Uterus (tissue), 2 donors: ENCODE results near the gene SEPTIN1.

Source experiments
- POLR2A ChIP-seq, 2 donors: fragments of 450-650 bp; IDR thresholded peaks; one replicate each; pipeline ENCODE4 v1.6.1; 2016; ENCODE audit warnings: antibody characterized with exemption in 2 of 2, mild to moderate bottlenecking in 1 of 2, moderate library complexity in 1 of 2
- TF ChIP-seq, protein P1 (sequence below), 4 experiments: fragments of 200-600 bp in 2 of 4; fragments of 450-650 bp in 2 of 4; sonication (generic) in 2 of 4; IDR thresholded peaks; one replicate each; pipeline ENCODE4 v1.5.1; 2016 to 2019; ENCODE audit warnings: antibody characterized with exemption in 4 of 4, mild to moderate bottlenecking in 2 of 4, moderate library complexity in 1 of 4

DNA sequence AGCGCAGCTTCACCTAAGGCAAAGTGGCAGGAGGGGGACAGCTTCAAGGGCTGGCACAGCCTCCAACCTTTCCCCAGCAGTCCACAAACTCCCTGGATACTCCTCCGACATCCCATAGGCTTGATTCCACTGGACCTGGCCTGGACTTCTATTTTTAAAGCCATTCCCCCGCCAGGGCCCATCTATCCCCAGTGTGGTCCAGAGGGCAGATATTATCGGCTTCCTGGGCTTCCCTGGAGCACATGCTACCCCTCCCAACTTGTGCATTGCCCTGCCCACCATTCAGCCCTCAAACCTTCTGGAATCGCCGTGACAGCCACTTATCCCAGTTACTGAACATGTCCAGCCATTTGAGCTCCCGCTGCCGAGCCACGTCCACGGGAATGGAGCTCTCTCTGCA, 17.2 kb downstream of the SEPTIN1 start:
- TF ChIP-seq POLR2A (IDR thresholded peaks at IDR 0.05), result no peak
- TF ChIP-seq, protein P1, sequence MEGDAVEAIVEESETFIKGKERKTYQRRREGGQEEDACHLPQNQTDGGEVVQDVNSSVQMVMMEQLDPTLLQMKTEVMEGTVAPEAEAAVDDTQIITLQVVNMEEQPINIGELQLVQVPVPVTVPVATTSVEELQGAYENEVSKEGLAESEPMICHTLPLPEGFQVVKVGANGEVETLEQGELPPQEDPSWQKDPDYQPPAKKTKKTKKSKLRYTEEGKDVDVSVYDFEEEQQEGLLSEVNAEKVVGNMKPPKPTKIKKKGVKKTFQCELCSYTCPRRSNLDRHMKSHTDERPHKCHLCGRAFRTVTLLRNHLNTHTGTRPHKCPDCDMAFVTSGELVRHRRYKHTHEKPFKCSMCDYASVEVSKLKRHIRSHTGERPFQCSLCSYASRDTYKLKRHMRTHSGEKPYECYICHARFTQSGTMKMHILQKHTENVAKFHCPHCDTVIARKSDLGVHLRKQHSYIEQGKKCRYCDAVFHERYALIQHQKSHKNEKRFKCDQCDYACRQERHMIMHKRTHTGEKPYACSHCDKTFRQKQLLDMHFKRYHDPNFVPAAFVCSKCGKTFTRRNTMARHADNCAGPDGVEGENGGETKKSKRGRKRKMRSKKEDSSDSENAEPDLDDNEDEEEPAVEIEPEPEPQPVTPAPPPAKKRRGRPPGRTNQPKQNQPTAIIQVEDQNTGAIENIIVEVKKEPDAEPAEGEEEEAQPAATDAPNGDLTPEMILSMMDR (IDR thresholded peaks at IDR 0.05), result no peak
